Mucosa of stomach (tissue), 1 donor: ENCODE results near the gene LRBA.

ENCODE experiments used
- H3K27me3 ChIP-seq: one replicate; pipeline ENCODE4 v1.7.0; 2013; ENCODE audit warnings: mild to moderate bottlenecking, low read length; ENCODE audit not compliant: control insufficient read depth, insufficient read depth
- H3K36me3 ChIP-seq: one replicate; pipeline ENCODE4 v1.7.0; 2013; ENCODE audit warnings: low read length; ENCODE audit not compliant: control insufficient read depth, insufficient read depth
- H3K4me1 ChIP-seq: one replicate; pipeline ENCODE4 v1.7.0; 2013; ENCODE audit warnings: mild to moderate bottlenecking, low read length; ENCODE audit not compliant: control insufficient read depth, insufficient read depth
- H3K4me3 ChIP-seq: one replicate; pipeline ENCODE4 v1.7.0; 2013; ENCODE audit warnings: low read length
- H3K9ac ChIP-seq: one replicate; pipeline ENCODE4 v1.7.0; 2013; ENCODE audit warnings: mild to moderate bottlenecking, low read length, moderate library complexity
- H3K9me3 ChIP-seq: one replicate; pipeline ENCODE4 v1.7.0; 2013; ENCODE audit warnings: mild to moderate bottlenecking, low read length, moderate library complexity; ENCODE audit not compliant: control insufficient read depth
- donor health status: Pancreatic carcinoma.

The LRBA gene

GRCh38 chr4:150884625-150885024 is 130.5 kb downstream of the LRBA start:
- Histone ChIP-seq H3K27me3 (no peaks in the 10 kb centered on the region), H3K36me3 (no peaks in the 10 kb centered on the region), H3K9ac (no peak overlapping the region), H3K4me1 (no peaks in the 10 kb centered on the region), H3K4me3 (no peak overlapping the region), H3K9me3 (no peaks in the 10 kb centered on the region)

DNA sequence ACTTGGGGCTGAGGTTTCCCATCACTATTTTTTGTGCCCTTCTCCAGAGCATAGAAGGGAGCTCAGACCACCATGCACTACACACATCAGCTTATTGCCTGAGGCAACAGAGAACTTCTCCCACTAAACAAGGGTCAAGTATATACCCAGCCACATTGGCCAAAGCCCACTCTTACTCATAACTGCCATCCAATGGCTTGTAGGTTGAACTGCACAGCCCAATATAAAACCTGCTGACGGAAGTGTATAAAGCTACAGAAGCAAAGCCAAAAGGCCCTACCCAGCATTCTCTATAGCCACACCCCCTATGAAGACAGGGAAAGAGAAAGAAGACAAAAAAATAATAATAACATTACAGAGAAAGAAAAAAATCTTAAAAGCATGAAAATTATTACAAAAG is 139.7 kb downstream of the LRBA start:
- H3K9me3 ChIP-seq = no peaks in the 10 kb centered on the region
- no peak overlapping the region for H3K4me3 ChIP-seq
- no peaks in the 10 kb centered on the region for H3K36me3 ChIP-seq
- H3K4me1 ChIP-seq = no peaks in the 10 kb centered on the region
- no peaks in the 10 kb centered on the region for H3K27me3 ChIP-seq
- no peak overlapping the region for H3K9ac ChIP-seq

GRCh38 chr4:150874338-150875226 is 140.5 kb downstream of the LRBA start:
- Histone ChIP-seq H3K9me3 (no peaks in the 10 kb centered on the region), H3K9ac (no peak overlapping the region), H3K27me3 (no peaks in the 10 kb centered on the region), H3K36me3 (no peaks in the 10 kb centered on the region), H3K4me1 (no peaks in the 10 kb centered on the region), H3K4me3 (no peak overlapping the region)

DNA sequence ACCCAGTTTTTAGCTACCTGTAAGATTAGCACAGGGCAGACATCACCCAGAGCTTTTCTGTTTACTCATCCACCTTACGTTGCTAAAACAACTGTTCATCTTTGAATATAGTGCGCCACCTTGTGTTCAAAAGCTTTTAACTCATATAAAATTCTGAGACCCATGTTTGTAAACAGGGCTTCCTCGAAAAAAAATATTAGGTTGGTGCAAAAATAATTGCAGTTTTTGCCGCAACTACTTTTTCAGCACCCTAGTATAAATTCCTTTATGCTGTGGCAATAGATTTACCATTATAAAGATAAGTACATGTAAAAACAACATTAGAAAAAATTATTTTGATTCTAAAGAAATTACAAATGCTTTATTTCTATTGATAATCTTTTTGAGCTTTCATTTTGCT is 147.9 kb downstream of the LRBA start:
- no peaks in the 10 kb centered on the region for H3K27me3 ChIP-seq
- no peaks in the 10 kb centered on the region for H3K36me3 ChIP-seq
- H3K9ac ChIP-seq = no peak overlapping the region
- H3K9me3 ChIP-seq = no peaks in the 10 kb centered on the region
- no peak overlapping the region for H3K4me3 ChIP-seq
- H3K4me1 ChIP-seq = no peaks in the 10 kb centered on the region

GRCh38 chr4:150863456-150863855 is 151.6 kb downstream of the LRBA start:
- no peaks in the 10 kb centered on the region for H3K27me3 ChIP-seq
- no peaks in the 10 kb centered on the region for H3K36me3 ChIP-seq
- no peak overlapping the region for H3K4me3 ChIP-seq
- no peaks in the 10 kb centered on the region for H3K4me1 ChIP-seq
- no peaks in the 10 kb centered on the region for H3K9me3 ChIP-seq
- H3K9ac ChIP-seq = no peak overlapping the region

DNA sequence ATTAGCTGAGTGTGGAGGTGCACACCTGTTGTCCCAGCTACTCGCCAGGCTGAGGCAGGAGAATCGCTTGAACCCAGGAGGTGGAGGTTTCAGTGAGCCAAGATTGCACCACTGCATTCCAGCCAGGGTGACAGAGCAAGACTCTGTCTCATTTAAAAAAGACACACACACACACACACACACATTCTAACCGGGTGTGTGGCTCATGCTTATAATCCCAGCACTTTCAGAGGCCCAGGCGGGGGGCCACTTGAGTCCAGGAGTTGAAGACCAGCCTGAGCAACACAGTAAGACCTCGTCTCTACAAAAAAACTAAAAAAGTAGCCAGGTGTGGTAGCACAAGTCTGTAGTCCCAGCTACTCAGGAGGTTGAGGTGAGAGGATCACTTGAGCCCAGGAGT is 152.3 kb downstream of the LRBA start:
- no peaks in the 10 kb centered on the region for H3K9me3 ChIP-seq

DNA sequence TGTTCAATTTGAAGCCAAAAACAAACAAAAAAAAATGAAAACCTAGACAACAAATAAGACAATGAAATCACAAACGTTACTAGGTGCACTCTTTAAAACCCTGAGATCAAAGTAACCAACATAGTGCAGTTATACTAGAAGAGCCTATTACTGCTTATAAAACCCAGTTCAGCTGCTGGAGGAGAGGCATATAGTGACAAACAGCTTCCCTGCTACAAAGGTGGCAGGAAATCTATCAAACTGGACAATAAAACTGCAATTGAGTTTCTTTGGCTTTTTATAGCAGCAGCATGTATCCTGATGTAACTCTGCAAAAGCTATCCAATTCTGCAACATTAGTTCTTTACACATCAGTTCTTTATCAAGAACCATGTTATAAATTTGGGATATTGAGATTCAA is 155.6 kb downstream of the LRBA start:
- Histone ChIP-seq H3K4me3 (no peak overlapping the region), H3K36me3 (no peaks in the 10 kb centered on the region), H3K27me3 (no peaks in the 10 kb centered on the region), H3K4me1 (no peaks in the 10 kb centered on the region), H3K9ac (no peak overlapping the region), H3K9me3 (no peaks in the 10 kb centered on the region)

More for the DNA sequence above, 152.3 kb downstream of the LRBA start:
- H3K27me3 ChIP-seq = no peaks in the 10 kb centered on the region
- no peaks in the 10 kb centered on the region for H3K4me1 ChIP-seq
- H3K36me3 ChIP-seq = no peaks in the 10 kb centered on the region
- H3K4me3 ChIP-seq = no peak overlapping the region
- H3K9ac ChIP-seq = no peak overlapping the region

DNA sequence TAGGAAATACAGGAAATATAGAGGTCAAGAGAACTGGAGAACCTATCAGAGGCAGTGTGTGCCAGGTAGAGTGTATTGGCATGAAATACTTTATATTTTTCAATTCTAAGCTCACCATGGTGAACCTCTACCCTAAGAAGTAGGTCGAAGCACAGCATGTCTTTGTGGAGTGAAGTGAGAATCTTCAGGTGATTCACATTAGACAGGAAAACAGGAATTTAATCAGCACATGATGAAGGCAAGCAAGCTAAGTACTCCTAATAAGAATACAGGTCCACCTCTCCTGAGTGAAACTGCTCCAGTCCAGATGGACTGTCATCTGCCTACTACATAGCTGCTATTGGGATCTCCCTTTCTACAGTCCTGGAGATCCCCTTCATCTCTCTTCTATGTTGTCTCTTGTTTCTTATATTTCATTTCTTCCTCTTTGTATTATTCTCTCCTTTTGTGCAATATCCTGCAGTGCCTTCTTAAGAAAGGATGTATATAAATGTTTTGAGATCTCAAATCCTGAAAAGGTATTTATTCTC is 159.0 kb downstream of the LRBA start:
- no peaks in the 10 kb centered on the region for H3K4me1 ChIP-seq
- H3K36me3 ChIP-seq = no peaks in the 10 kb centered on the region
- H3K27me3 ChIP-seq = no peaks in the 10 kb centered on the region
- no peak overlapping the region for H3K4me3 ChIP-seq
- no peak overlapping the region for H3K9ac ChIP-seq
- no peaks in the 10 kb centered on the region for H3K9me3 ChIP-seq

- Histone ChIP-seq H3K4me3 (no peak overlapping the region), H3K9ac (no peak overlapping the region), H3K4me1 (no peaks in the 10 kb centered on the region), H3K27me3 (no peaks in the 10 kb centered on the region), H3K9me3 (no peaks in the 10 kb centered on the region), H3K36me3 (no peaks in the 10 kb centered on the region)
Measured at GRCh38 chr4:150854600-150854999, 160.5 kb downstream of the LRBA start.

- Histone ChIP-seq H3K27me3 (no peaks in the 10 kb centered on the region), H3K4me3 (no peak overlapping the region), H3K9me3 (no peaks in the 10 kb centered on the region), H3K9ac (no peak overlapping the region), H3K4me1 (no peaks in the 10 kb centered on the region), H3K36me3 (no peaks in the 10 kb centered on the region)
Measured at GRCh38 chr4:150853882-150854281, 161.2 kb downstream of the LRBA start.

- Histone ChIP-seq H3K36me3 (no peaks in the 10 kb centered on the region), H3K9me3 (no peaks in the 10 kb centered on the region), H3K27me3 (no peaks in the 10 kb centered on the region), H3K4me3 (no peak overlapping the region), H3K9ac (no peak overlapping the region), H3K4me1 (no peaks in the 10 kb centered on the region)
Measured at GRCh38 chr4:150852216-150852615, 162.9 kb downstream of the LRBA start.

DNA sequence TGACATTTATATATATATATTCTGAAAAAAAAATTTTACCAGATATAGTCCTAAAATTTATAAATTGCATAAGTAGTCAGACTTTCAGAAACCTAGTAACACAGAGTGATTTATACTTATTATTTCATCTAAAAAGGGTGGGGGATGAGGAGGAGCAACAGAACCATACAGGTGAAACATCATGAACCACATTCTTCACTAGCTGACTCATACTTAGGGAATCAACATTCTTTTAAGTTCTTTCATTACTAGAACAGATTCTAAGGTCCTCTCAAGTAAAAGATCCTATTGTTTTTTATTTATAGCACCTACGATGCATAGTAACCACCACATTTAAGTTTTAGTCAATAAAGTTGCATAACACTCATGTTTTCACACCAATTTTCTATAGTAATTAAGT is 166.1 kb downstream of the LRBA start:
- Histone ChIP-seq H3K4me1 (no peaks in the 10 kb centered on the region), H3K9ac (no peak overlapping the region), H3K27me3 (no peaks in the 10 kb centered on the region), H3K9me3 (no peaks in the 10 kb centered on the region), H3K4me3 (no peak overlapping the region), H3K36me3 (no peaks in the 10 kb centered on the region)
